ENCODE measurements around the gene ZNF433.

DNA sequence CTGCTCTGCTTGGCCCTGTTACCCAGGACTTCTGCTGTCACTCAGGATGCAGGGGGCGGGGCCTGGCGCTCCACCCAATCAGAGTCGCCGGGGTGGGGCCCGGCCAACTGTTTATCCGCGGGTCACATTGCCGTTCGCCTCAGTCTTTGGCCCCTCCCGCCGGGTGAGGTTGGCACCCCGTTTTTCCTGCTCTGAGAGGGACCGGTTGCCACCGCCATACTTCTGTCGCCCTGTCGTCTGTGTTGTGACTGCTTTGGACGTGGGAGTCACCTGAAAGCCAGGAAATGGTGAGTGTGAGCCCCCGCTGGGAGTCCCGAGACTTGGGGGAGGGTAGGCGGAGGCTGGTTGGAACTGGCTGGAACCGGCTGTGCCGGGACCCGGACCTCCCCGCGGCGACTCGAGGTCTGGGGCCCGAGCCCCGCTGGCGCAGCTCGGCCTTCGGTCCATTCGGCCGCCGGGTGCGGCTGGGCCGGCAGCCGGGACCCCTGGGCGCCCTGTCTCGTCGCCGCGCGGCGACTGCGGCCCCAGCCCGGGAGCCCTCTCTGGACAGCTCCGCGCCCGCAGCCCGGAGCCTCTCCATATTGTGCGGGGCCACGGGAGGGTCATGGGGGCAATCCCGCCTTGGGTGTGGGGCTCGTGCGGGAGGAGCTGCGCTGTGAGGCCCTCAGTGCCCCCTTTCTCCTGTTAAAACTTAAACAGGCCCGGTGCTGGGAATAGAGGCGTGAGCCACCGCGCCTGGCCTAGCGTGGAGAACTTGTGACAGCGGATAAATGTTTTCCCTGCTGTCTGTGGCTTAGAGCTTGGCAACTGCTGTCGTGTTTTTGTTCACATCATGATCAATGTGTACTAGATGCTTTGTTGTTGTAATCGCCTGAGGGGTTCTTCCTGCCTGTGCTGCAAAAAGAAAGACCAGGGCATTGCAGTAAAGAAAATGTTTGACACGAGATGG is 29.4 kb upstream of the ZNF433 start, which contains the start of gene ZNF844:
- TF ChIP-seq, protein P1, sequence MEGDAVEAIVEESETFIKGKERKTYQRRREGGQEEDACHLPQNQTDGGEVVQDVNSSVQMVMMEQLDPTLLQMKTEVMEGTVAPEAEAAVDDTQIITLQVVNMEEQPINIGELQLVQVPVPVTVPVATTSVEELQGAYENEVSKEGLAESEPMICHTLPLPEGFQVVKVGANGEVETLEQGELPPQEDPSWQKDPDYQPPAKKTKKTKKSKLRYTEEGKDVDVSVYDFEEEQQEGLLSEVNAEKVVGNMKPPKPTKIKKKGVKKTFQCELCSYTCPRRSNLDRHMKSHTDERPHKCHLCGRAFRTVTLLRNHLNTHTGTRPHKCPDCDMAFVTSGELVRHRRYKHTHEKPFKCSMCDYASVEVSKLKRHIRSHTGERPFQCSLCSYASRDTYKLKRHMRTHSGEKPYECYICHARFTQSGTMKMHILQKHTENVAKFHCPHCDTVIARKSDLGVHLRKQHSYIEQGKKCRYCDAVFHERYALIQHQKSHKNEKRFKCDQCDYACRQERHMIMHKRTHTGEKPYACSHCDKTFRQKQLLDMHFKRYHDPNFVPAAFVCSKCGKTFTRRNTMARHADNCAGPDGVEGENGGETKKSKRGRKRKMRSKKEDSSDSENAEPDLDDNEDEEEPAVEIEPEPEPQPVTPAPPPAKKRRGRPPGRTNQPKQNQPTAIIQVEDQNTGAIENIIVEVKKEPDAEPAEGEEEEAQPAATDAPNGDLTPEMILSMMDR (IDR thresholded peaks at IDR 0.05): peak in 1 of 3 donors; percentile 11
- TF ChIP-seq POLR2A (IDR thresholded peaks at IDR 0.05) (peak; percentile 89), POLR2AphosphoS5 (IDR thresholded peaks at IDR 0.05) (peak; percentile 97 to 98 (median 97))
